Stomach (tissue), 4 donors: Measurements from ENCODE around the gene TP53BP2.

ENCODE experiments used
- EP300 ChIP-seq: sonication (generic); formaldehyde crosslinking; IDR thresholded peaks from one replicate; pipeline ENCODE4 v1.6.1; 2017; ENCODE audit warnings: antibody characterized with exemption
- POLR2A ChIP-seq, 4 donors: fragments of 450-650 bp; IDR thresholded peaks; one replicate each; pipeline ENCODE4 v1.6.1; 2016; ENCODE audit warnings: antibody characterized with exemption in 4 of 4, control low read depth in 2 of 4, mild to moderate bottlenecking in 1 of 4, moderate library complexity in 1 of 4
- TF ChIP-seq, protein P1 (sequence below), 7 experiments: fragments of 450-650 bp in 4 of 7; fragments of 200-600 bp in 3 of 7; sonication (generic) in 3 of 7; IDR thresholded peaks; one replicate each; pipeline ENCODE4 v1.5.1; 2016 to 2019; ENCODE audit warnings: antibody characterized with exemption in 7 of 7, control low read depth in 2 of 7, mild to moderate bottlenecking in 1 of 7

DNA sequence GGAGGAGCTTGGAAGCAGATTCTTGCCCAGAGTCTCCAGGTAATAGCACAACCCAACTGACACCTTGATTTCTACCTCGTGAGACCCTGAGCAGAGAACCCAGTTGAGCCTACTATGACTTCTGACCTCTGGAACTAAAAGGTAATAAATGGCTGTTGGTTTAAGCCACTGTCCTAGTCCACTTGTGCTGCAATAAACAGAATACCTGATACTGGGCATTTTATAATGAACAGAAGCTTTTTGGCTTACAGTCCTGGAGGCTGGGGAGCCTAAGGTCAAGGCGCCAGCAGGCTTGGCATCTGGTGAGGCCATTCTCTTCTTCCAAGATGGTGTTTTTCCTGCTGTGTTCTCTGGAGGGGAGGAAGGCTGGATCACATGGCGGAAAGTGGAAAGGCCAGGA is 39.9 kb upstream of the TP53BP2 start:
- TF ChIP-seq, protein P1, sequence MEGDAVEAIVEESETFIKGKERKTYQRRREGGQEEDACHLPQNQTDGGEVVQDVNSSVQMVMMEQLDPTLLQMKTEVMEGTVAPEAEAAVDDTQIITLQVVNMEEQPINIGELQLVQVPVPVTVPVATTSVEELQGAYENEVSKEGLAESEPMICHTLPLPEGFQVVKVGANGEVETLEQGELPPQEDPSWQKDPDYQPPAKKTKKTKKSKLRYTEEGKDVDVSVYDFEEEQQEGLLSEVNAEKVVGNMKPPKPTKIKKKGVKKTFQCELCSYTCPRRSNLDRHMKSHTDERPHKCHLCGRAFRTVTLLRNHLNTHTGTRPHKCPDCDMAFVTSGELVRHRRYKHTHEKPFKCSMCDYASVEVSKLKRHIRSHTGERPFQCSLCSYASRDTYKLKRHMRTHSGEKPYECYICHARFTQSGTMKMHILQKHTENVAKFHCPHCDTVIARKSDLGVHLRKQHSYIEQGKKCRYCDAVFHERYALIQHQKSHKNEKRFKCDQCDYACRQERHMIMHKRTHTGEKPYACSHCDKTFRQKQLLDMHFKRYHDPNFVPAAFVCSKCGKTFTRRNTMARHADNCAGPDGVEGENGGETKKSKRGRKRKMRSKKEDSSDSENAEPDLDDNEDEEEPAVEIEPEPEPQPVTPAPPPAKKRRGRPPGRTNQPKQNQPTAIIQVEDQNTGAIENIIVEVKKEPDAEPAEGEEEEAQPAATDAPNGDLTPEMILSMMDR (IDR thresholded peaks at IDR 0.05) = no peak
- no peak for TF ChIP-seq POLR2A (IDR thresholded peaks at IDR 0.05)
- TF ChIP-seq EP300 = no peak
